Loucy (cell line): ENCODE measurements around the gene SORCS2.

Source experiments
- H2AFZ ChIP-seq: fragments of 200-600 bp; sonication (generic); 2 replicates; pipeline ENCODE4 v1.6.0; 2016; ENCODE audit warnings: antibody characterized with exemption, mild to moderate bottlenecking, low read length, moderate library complexity
- H3F3A ChIP-seq: fragments of 200-600 bp; 2 replicates; pipeline ENCODE4 v1.6.0; 2016; ENCODE audit warnings: antibody characterized with exemption, low read depth, mild to moderate bottlenecking
- H3K27me3 ChIP-seq: fragments of 200-600 bp; sonication (generic); 2 replicates; pipeline ENCODE4 v1.6.1; 2014; ENCODE audit warnings: low read length, mild to moderate bottlenecking; ENCODE audit not compliant: insufficient read depth, poor library complexity, severe bottlenecking
- H3K36me3 ChIP-seq: fragments of 200-600 bp; sonication (generic); 2 replicates; pipeline ENCODE4 v1.6.1; 2016; ENCODE audit warnings: low read length; ENCODE audit not compliant: insufficient read depth
- H3K4me1 ChIP-seq: fragments of 200-600 bp; sonication (generic); 2 replicates; pipeline ENCODE4 v1.5.1; 2014; ENCODE audit warnings: low read length, mild to moderate bottlenecking; ENCODE audit not compliant: insufficient read depth, poor library complexity, severe bottlenecking
- H3K4me2 ChIP-seq: fragments of 200-600 bp; sonication (generic); 2 replicates; pipeline ENCODE4 v1.6.0; 2014; ENCODE audit warnings: antibody characterized with exemption, low read length, low read depth, mild to moderate bottlenecking; ENCODE audit not compliant: poor library complexity, severe bottlenecking
- H3K4me3 ChIP-seq: fragments of 200-600 bp; sonication (generic); 2 replicates; pipeline ENCODE4 v1.5.1; 2014; ENCODE audit warnings: low read length, mild to moderate bottlenecking, mixed read lengths; ENCODE audit not compliant: poor library complexity, severe bottlenecking
- H3K79me2 ChIP-seq: fragments of 200-600 bp; sonication (generic); 2 replicates; pipeline ENCODE4 v1.6.1; 2014; ENCODE audit warnings: low read length; ENCODE audit not compliant: insufficient read depth
- H3K9ac ChIP-seq: fragments of 200-600 bp; sonication (generic); 2 replicates; pipeline ENCODE4 v1.6.0; 2014; ENCODE audit warnings: mild to moderate bottlenecking, low read depth, low read length, moderate library complexity; ENCODE audit not compliant: poor library complexity, severe bottlenecking
- H3K9me2 ChIP-seq: fragments of 200-600 bp; sonication (generic); replicated peaks from 2 replicates; pipeline ENCODE4 v1.6.1; 2016; ENCODE audit warnings: low read depth, low read length, mixed read lengths
- H3K9me3 ChIP-seq: fragments of 200-600 bp; sonication (generic); 2 replicates; pipeline ENCODE4 v1.6.1; 2014; ENCODE audit warnings: mild to moderate bottlenecking, antibody characterized with exemption, low read length, low read depth; ENCODE audit not compliant: insufficient read depth
- H4K20me1 ChIP-seq: fragments of 200-600 bp; sonication (generic); 2 replicates; pipeline ENCODE4 v1.6.0; 2014; ENCODE audit warnings: antibody characterized with exemption, low read length, mild to moderate bottlenecking; ENCODE audit not compliant: insufficient read depth, poor library complexity, severe bottlenecking
- CTCF ChIP-seq: fragments of 200-600 bp; sonication (generic); conservative IDR thresholded peaks from 2 replicates; pipeline ENCODE4 v1.5.1; 2014; ENCODE audit warnings: mild to moderate bottlenecking, antibody characterized with exemption, low read length
- EZH2phosphoT487 ChIP-seq: fragments of 200-600 bp; IDR thresholded peaks from 2 replicates; pipeline ENCODE4 v1.6.1; 2018; ENCODE audit warnings: antibody characterized with exemption, mild to moderate bottlenecking, moderate library complexity, borderline replicate concordance

Gene SORCS2

GRCh38 chr4:7430368-7430964 lies 238.1 kb downstream of the SORCS2 start:
- Histone ChIP-seq H3K36me3 (no peaks in the 10 kb centered on the region), H3K79me2 (no peaks in the 10 kb centered on the region), H3K9me2 (no peaks in the 10 kb centered on the region), H3K4me2 (no peak overlapping the region), H3K9ac (no peak overlapping the region), H3K4me1 (no peaks in the 10 kb centered on the region), H3K27me3 (no peaks in the 10 kb centered on the region), H3K4me3 (no peak overlapping the region), H2AFZ (no peak overlapping the region), H4K20me1 (no peaks in the 10 kb centered on the region), H3F3A (no peaks in the 10 kb centered on the region), H3K9me3 (peaks cover 7% of the 10 kb centered on the region; the same call in 1 of the 2 replicates)
- TF ChIP-seq EZH2phosphoT487 (no peak), CTCF (no peak)

- Histone ChIP-seq H3K9me3 (peaks cover 10% of the 10 kb centered on the region; the same call in 1 of the 2 replicates), H3K9ac (no peak overlapping the region), H3K79me2 (no peaks in the 10 kb centered on the region), H3K4me3 (no peak overlapping the region), H3F3A (no peaks in the 10 kb centered on the region), H4K20me1 (no peaks in the 10 kb centered on the region), H3K36me3 (no peaks in the 10 kb centered on the region), H3K4me1 (no peaks in the 10 kb centered on the region), H3K4me2 (no peak overlapping the region), H3K9me2 (no peaks in the 10 kb centered on the region), H3K27me3 (no peaks in the 10 kb centered on the region), H2AFZ (no peak overlapping the region)
- TF ChIP-seq CTCF, result no peak
- TF ChIP-seq EZH2phosphoT487, result no peak
Observed at GRCh38 chr4:7430965-7431695, 238.8 kb downstream of the SORCS2 start.

GRCh38 chr4:7431696-7432530 lies 239.6 kb downstream of the SORCS2 start:
- H3K79me2 ChIP-seq, result no peaks in the 10 kb centered on the region
- no peaks in the 10 kb centered on the region for H3K4me1 ChIP-seq
- no peaks in the 10 kb centered on the region for H3F3A ChIP-seq

More at GRCh38 chr4:7431696-7432530, 239.6 kb downstream of the SORCS2 start:
- no peaks in the 10 kb centered on the region for H3K9me2 ChIP-seq
- TF ChIP-seq CTCF (no peak), EZH2phosphoT487 (no peak)
- H2AFZ ChIP-seq, result no peak overlapping the region
- no peak overlapping the region for H3K9ac ChIP-seq
- H3K4me3 ChIP-seq, result no peak overlapping the region
- no peaks in the 10 kb centered on the region for H4K20me1 ChIP-seq
- H3K4me2 ChIP-seq, result no peak overlapping the region
- H3K36me3 ChIP-seq, result no peaks in the 10 kb centered on the region
- no peaks in the 10 kb centered on the region for H3K27me3 ChIP-seq
- peaks cover 10% of the 10 kb centered on the region; the same call in 1 of the 2 replicates for H3K9me3 ChIP-seq
